Mesendoderm (in vitro differentiated cells): ENCODE results near the gene ATP7B.
A peak's percentile ranks its signal among the peaks of the same experiment; 100 is the strongest.

Experiments
- DNase-seq: peaks from one replicate; pipeline ENCODE4 v3.0.0; 2013
- H2AK5ac ChIP-seq: 2 replicates; pipeline ENCODE4 v1.6.1; 2013; ENCODE audit warnings: low read length, inconsistent platforms
- H2BK120ac ChIP-seq: 2 replicates; pipeline ENCODE4 v1.6.1; 2013; ENCODE audit warnings: low read depth, mild to moderate bottlenecking, low read length, moderate library complexity, mixed read lengths
- H2BK15ac ChIP-seq: replicated peaks from 2 replicates; pipeline ENCODE4 v1.6.1; 2013; ENCODE audit warnings: low read depth, mild to moderate bottlenecking, moderate library complexity
- H2BK5ac ChIP-seq: 2 replicates; pipeline ENCODE4 v1.6.1; 2013; ENCODE audit warnings: low read length, inconsistent platforms
- H3K18ac ChIP-seq: 2 replicates; pipeline ENCODE4 v1.6.1; 2013; ENCODE audit warnings: mild to moderate bottlenecking, low read length, mixed read lengths
- H3K23ac ChIP-seq: one replicate; pipeline ENCODE4 v1.6.1; 2013; ENCODE audit warnings: low read length
- H3K27ac ChIP-seq: 2 replicates; pipeline ENCODE4 v1.5.1; 2013; ENCODE audit warnings: low read depth, mild to moderate bottlenecking, inconsistent platforms, low read length, moderate library complexity
- H3K27me3 ChIP-seq: 2 replicates; pipeline ENCODE4 v1.6.1; 2013; ENCODE audit warnings: low read length, control low read depth, mild to moderate bottlenecking, inconsistent platforms; ENCODE audit not compliant: insufficient read depth, poor library complexity
- H3K36me3 ChIP-seq: 2 replicates; pipeline ENCODE4 v1.6.1; 2013; ENCODE audit warnings: low read length, inconsistent platforms; ENCODE audit not compliant: control insufficient read depth, insufficient read depth
- H3K4ac ChIP-seq: one replicate; pipeline ENCODE4 v1.6.1; 2013; ENCODE audit warnings: low read depth, mild to moderate bottlenecking, low read length, moderate library complexity
- H3K4me1 ChIP-seq: 2 replicates; pipeline ENCODE4 v1.6.1; 2013; ENCODE audit warnings: low read depth, low read length, inconsistent platforms; ENCODE audit not compliant: control insufficient read depth
- H3K4me2 ChIP-seq: 2 replicates; pipeline ENCODE4 v1.6.1; 2013; ENCODE audit warnings: low read length
- H3K4me3 ChIP-seq: 2 replicates; pipeline ENCODE4 v1.5.1; 2013; ENCODE audit warnings: mild to moderate bottlenecking, low read length
- H3K56ac ChIP-seq: one replicate; pipeline ENCODE4 v1.6.1; 2013; ENCODE audit warnings: low read length
- H3K79me1 ChIP-seq: 2 replicates; pipeline ENCODE4 v1.6.1; 2013; ENCODE audit warnings: low read length, inconsistent platforms
- H3K79me2 ChIP-seq: 2 replicates; pipeline ENCODE4 v1.6.1; 2013; ENCODE audit warnings: mild to moderate bottlenecking, low read length; ENCODE audit not compliant: control insufficient read depth, insufficient read depth
- H3K9ac ChIP-seq: 2 replicates; pipeline ENCODE4 v1.6.1; 2013; ENCODE audit warnings: low read length, inconsistent platforms
- H4K5ac ChIP-seq: one replicate; pipeline ENCODE4 v1.6.1; 2013; ENCODE audit warnings: low read length
- H4K8ac ChIP-seq: one replicate; pipeline ENCODE4 v1.6.1; 2013; ENCODE audit warnings: low read depth, mild to moderate bottlenecking, control low read depth, low read length, moderate library complexity
- WGBS: extraction: QIAGEN DNeasy Blood & Tissue Kit; methylation state at CpG from one replicate; pipeline ENCODE4 v1.1.7; 2013; ENCODE audit warnings: low lambda C conversion rate, missing lambda C conversion rate; ENCODE audit not compliant: insufficient coverage; ENCODE audit errors: extremely low coverage; 5-methylcytosine and 5-hydroxymethylcytosine counted together

The ATP7B gene

DNA sequence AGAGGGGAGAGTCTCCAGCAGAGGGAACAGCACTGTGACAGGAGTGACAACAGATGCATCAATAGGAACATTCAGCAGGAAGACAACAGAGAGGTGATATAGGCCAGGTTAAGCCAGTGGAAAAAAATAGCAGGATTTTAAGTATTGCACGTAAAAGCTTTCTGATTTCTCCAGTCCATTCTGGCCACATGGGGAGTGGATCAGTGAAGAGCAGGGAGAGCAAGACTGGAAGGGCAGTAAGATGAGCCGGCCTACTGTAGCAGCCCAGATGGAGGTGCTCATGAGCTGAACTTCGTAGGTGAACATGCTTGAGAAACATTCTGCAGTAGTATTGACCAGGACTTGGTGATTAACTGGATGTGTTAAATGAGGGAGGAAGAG lies 15.0 kb upstream of the ATP7B start:
- Histone ChIP-seq H3K79me1 (peaks cover 2% of the 10 kb centered on the region), H3K4ac (no peak overlapping the region), H3K9ac (no peak overlapping the region), H3K27ac (no peak overlapping the region), H2BK5ac (no peak overlapping the region), H3K36me3 (no peaks in the 10 kb centered on the region), H3K18ac (no peak overlapping the region), H3K23ac (no peak overlapping the region), H3K4me2 (no peak overlapping the region), H3K4me1 (no peaks in the 10 kb centered on the region), H2AK5ac (no peak overlapping the region), H2BK15ac (no peak overlapping the region), H2BK120ac (no peak overlapping the region), H3K79me2 (peaks cover 2% of the 10 kb centered on the region), H4K5ac (no peak overlapping the region), H3K4me3 (no peak overlapping the region), H4K8ac (no peak overlapping the region), H3K27me3 (no peaks in the 10 kb centered on the region), H3K56ac (no peak overlapping the region)
- no CpG with 5 or more reads among the region's 3 CpGs for WGBS
- peak; percentile 60 for DNase-seq

DNA sequence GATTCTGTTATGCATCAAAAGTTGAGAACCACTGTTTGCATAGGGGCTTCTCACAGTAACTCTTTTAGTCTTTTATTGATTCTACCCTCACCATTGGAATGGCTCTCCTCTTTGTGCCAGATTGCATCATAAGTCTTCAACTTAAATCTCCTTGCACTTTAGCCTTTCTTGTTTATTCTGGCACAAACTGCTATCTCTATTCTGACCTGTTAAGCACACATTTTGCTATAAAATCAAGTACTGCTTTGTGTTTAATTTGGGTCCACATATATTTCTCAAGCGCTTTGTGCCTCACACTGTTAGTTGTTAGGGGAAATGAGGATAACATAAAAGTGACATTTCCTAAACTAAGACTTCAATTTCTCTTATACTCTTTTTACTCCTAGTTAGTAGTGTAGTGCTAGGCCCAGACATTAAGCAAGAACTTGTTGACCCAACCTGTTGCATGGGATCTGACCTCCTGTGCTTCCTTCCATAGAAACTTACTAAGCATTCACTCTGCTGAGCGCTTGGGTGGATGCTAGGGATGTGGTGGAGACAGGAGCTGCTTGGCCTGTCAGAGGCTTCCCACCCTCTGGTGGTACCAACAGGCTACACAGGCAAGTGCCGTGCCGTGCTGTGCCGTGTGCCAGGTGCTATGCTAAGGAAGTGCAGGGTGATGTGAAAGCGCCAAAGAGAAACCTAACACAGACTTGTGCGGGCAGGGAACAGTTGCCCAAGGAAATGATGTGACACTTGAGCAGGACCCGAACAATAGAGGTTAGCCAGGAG lies 14.4 kb upstream of the ATP7B start:
- H3K4me3 ChIP-seq: no peak overlapping the region
- H3K18ac ChIP-seq: no peak overlapping the region
- peaks cover 2% of the 10 kb centered on the region for H3K79me2 ChIP-seq
- peaks cover 2% of the 10 kb centered on the region for H3K79me1 ChIP-seq
- DNase-seq: peak; percentile 27
- no peaks in the 10 kb centered on the region for H3K27me3 ChIP-seq
- no peak overlapping the region for H2BK15ac ChIP-seq
- no peak overlapping the region for H4K5ac ChIP-seq
- no peak overlapping the region for H2AK5ac ChIP-seq
- no peak overlapping the region for H4K8ac ChIP-seq
- no CpG with 5 or more reads among the region's 8 CpGs for WGBS
- no peak overlapping the region for H3K23ac ChIP-seq
- H3K4me1 ChIP-seq: no peaks in the 10 kb centered on the region
- no peak overlapping the region for H2BK5ac ChIP-seq
- no peak overlapping the region for H3K27ac ChIP-seq
- H2BK120ac ChIP-seq: no peak overlapping the region
- no peak overlapping the region for H3K56ac ChIP-seq
- no peaks in the 10 kb centered on the region for H3K36me3 ChIP-seq
- no peak overlapping the region for H3K4ac ChIP-seq
- H3K9ac ChIP-seq: no peak overlapping the region
- no peak overlapping the region for H3K4me2 ChIP-seq

DNA sequence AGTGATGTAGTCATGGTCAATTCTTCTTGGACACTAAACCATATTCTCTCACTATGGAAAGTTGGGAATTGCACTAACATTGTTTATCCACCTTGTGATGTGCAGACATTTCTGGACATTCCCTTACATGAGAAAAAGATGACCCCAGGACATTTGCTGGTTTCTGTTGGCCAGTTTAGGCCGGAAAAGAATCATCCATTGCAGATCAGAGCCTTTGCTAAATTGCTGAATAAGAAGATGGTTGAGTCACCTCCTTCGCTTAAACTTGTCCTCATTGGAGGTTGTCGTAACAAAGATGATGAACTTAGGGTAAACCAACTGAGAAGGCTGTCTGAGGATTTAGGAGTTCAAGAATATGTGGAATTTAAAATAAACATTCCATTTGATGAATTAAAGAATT lies 13.2 kb upstream of the ATP7B start, which contains the start of gene UTP14C:
Gene UTP14C, plus strand, starts transcription at position 211 of the 400 bp plus-strand sequence. CDS start 4,114 bp downstream, outside the sequence.
- WGBS: no CpG with 5 or more reads among the region's 3 CpGs
- no peaks in the 10 kb centered on the region for H3K27me3 ChIP-seq
- H3K23ac ChIP-seq: no peak within 1 kb of the TSS
- no peak within 1 kb of the TSS for H3K4ac ChIP-seq
- H3K4me1 ChIP-seq: no peaks in the 10 kb centered on the region
- no peak within 1 kb of the TSS for H3K18ac ChIP-seq
- no peak within 1 kb of the TSS for H2BK120ac ChIP-seq
- peaks cover 2% of the 10 kb centered on the region for H3K36me3 ChIP-seq
- H2BK15ac ChIP-seq: no peak within 1 kb of the TSS
- no peak for DNase-seq
- peaks cover 2% of the 10 kb centered on the region for H3K79me1 ChIP-seq
- H3K9ac ChIP-seq: no peak within 1 kb of the TSS
- H3K56ac ChIP-seq: no peak within 1 kb of the TSS
- H3K79me2 ChIP-seq: peaks cover 2% of the 10 kb centered on the region
- H4K5ac ChIP-seq: no peak within 1 kb of the TSS
- H3K4me2 ChIP-seq: no peak within 1 kb of the TSS
- H3K27ac ChIP-seq: no peak within 1 kb of the TSS
- H4K8ac ChIP-seq: no peak within 1 kb of the TSS
- no peak within 1 kb of the TSS for H2BK5ac ChIP-seq
- H3K4me3 ChIP-seq: no peak within 1 kb of the TSS
- H2AK5ac ChIP-seq: no peak within 1 kb of the TSS

DNA sequence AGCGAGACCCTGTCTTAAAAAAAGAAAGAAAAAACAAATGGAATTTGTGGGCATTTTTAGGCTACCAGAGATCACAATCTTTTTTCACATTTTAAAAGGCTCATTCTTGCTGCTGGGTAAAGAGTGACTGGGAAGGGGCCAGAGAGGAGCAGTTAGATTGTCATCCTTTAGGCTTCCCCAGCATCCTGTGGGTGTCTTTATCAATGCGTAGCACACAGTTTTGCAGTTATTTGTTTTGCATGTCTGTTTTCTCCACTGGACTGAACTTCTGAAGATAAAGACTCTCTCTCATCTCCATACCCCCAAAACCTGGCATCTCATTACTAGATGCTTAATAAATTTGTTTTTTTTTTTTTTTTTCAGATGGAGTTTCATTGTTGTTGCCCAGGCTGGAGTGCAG lies 11.1 kb upstream of the ATP7B start:
- peaks cover 4% of the 10 kb centered on the region for H3K79me1 ChIP-seq
- no peaks in the 10 kb centered on the region for H3K4me1 ChIP-seq
- H4K5ac ChIP-seq: no peak overlapping the region
- H3K23ac ChIP-seq: no peak overlapping the region
- no peak overlapping the region for H3K4ac ChIP-seq
- no peak overlapping the region for H4K8ac ChIP-seq
- peaks cover 2% of the 10 kb centered on the region for H3K36me3 ChIP-seq
- no peak overlapping the region for H3K18ac ChIP-seq
- no CpG with 5 or more reads among the region's 2 CpGs for WGBS
- H2BK120ac ChIP-seq: no peak overlapping the region
- no peak for DNase-seq
- H2BK5ac ChIP-seq: no peak overlapping the region
- no peak overlapping the region for H3K56ac ChIP-seq
- no peak overlapping the region for H3K27ac ChIP-seq
- H3K4me2 ChIP-seq: no peak overlapping the region
- peaks cover 4% of the 10 kb centered on the region for H3K79me2 ChIP-seq
- no peaks in the 10 kb centered on the region for H3K27me3 ChIP-seq
- H3K4me3 ChIP-seq: no peak overlapping the region
- H3K9ac ChIP-seq: no peak overlapping the region
- no peak overlapping the region for H2BK15ac ChIP-seq
- H2AK5ac ChIP-seq: no peak overlapping the region

DNA sequence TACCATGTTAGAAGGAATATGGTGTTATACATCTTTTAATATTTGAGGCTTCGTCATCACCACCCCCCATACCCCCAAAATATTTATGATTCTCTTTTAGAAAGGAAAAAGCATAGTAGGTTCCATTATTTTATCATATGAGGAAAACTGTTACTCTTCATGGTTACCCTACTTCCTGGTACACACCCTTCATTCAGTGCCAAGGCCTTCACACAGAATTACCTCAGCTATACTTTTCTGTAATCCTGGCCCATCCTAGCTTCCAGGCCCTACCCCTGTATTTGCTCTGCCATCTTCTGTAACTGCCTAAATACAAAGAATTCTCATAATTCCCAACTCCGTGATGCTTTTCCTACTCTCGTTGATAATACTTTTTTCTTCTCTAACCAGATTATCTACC lies 8.9 kb upstream of the ATP7B start:
- Histone ChIP-seq H3K4me1 (no peaks in the 10 kb centered on the region), H3K23ac (no peak overlapping the region), H3K79me1 (peaks cover 2% of the 10 kb centered on the region), H2BK120ac (no peak overlapping the region), H2AK5ac (no peak overlapping the region), H3K4me3 (no peak overlapping the region), H3K27ac (no peak overlapping the region), H3K56ac (no peak overlapping the region), H3K4me2 (no peak overlapping the region), H3K36me3 (peaks cover 2% of the 10 kb centered on the region), H3K18ac (no peak overlapping the region), H4K8ac (no peak overlapping the region), H2BK15ac (no peak overlapping the region), H3K4ac (no peak overlapping the region), H3K27me3 (no peaks in the 10 kb centered on the region), H3K79me2 (peaks cover 2% of the 10 kb centered on the region), H4K5ac (no peak overlapping the region), H3K9ac (no peak overlapping the region), H2BK5ac (no peak overlapping the region)
- DNase-seq: no peak
- no CpG with 5 or more reads among the region's 3 CpGs for WGBS

DNA sequence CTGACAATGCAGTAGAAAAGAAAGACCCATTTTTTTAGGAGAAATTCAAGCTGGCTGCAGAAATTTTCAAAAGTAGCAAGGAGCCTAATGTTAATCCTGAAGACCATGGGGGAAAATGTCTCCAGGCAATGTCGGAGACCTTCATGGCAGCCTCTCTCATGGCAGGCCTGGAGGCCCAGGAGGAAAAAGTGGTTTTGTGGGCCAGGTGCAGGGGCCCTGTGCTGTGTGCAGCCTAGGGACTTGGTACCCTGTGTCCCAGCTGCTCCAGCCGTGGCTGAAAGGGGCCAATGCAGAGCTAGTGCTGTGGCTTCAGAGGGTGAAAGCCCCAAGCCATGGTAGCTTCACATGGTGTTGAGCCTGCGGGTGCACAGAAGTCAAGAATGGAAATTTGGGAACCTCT lies 5.0 kb upstream of the ATP7B start:
- Histone ChIP-seq H2BK15ac (no peak overlapping the region), H3K36me3 (peaks cover 2% of the 10 kb centered on the region), H3K4ac (no peak overlapping the region), H3K79me2 (peaks cover 13% of the 10 kb centered on the region), H4K5ac (no peak overlapping the region), H3K9ac (no peak overlapping the region), H3K4me3 (no peak overlapping the region), H2BK120ac (no peak overlapping the region), H3K4me1 (no peaks in the 10 kb centered on the region), H3K23ac (no peak overlapping the region), H2BK5ac (no peak overlapping the region), H3K27me3 (no peaks in the 10 kb centered on the region), H3K56ac (no peak overlapping the region), H4K8ac (no peak overlapping the region), H3K27ac (no peak overlapping the region), H2AK5ac (no peak overlapping the region), H3K18ac (no peak overlapping the region), H3K79me1 (peaks cover 2% of the 10 kb centered on the region), H3K4me2 (no peak overlapping the region)
- no CpG with 5 or more reads among the region's 3 CpGs for WGBS
- DNase-seq: no peak
